ENCODE data around the gene BCL10. TPM values are rescaled to one million over a fixed set of nuclear protein-coding genes. Genes with fewer than 3 reads are reported as not detected.
A peak's percentile ranks its signal among the peaks of the same experiment; 100 is the strongest.

The BCL10 gene
- total and polyA plus RNA-seq, 2 of the 13 experiments (the other 11 are each of a cell fraction or from before 2014, with no cell fraction given), result 3.7 to 14.1 TPM

DNA sequence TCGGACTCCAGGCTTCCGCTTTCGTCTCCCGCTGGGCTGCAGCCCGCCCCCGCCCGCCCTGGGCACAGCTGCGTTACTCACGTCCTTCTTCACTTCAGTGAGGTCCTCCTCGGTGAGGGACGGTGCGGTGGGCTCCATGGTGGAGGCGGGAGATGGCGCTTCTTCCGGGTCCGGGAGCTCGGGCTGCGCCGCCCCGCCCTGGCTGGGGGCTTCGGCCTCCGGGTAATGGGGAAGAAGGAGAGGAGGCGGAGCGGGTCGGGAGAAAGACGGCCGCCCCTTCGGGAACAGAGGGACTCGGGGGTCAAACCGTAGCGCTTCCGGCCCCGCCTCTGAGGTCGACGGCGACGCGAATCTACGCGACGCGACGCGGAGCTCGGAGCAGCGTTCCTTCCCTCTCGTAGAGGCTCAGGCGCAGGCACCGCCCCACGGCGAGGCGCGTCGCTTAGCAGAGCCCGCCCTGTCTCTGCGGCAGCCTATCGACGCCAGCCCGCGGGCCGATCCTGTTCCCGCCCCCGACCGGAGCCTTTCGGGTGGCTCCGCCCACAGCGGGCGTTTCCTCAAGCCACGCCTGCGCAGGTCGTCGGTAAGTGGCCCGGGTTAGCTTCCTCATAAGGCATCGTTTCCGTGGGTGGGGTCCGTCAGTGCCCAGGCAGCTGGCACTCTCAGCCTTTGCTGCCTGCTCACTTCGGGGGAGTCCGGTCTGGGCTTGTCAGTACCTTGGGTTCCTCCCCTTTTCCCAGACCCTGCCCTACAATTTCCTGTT lies at the start of gene BCL10 (continued):
- TF ChIP-seq, protein P1, sequence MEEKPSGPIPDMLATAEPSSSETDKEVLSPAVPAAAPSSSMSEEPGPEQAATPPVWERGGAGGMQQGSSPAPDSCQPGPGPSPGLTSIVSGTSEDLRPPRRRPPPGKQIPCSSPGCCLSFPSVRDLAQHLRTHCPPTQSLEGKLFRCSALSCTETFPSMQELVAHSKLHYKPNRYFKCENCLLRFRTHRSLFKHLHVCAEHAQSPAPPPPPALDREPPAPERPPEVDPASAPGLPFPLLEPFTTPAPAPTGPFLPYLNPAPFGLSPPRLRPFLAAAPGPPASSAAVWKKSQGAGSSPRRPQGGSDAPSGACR (CRISPR knock-in tag; IDR thresholded peaks at IDR 0.05), result no peak; the same call in 1 of the 2 replicates
- TF ChIP-seq MTA1 (CRISPR knock-in tag; IDR thresholded peaks at IDR 0.05; ENCODE audit: borderline replicate concordance) (peak; percentile 44; the same call in 1 of the 2 replicates), NR2C2 (CRISPR knock-in tag; IDR thresholded peaks at IDR 0.05; ENCODE audit: borderline replicate concordance) (peak; percentile 96), ZFP90 (CRISPR knock-in tag; IDR thresholded peaks at IDR 0.05; ENCODE audit: borderline replicate concordance) (no peak), REPIN1 (CRISPR knock-in tag; IDR thresholded peaks at IDR 0.05; ENCODE audit: borderline replicate concordance, low read depth) (0 out of 2 replicates have a peak, but pooled peaks have one; percentile 10), HNRNPK (IDR thresholded peaks at IDR 0.05; ENCODE audit: low read depth, low read length, poor library complexity, severe bottlenecking) (peak; percentile 67), ZNF619 (CRISPR knock-in tag; IDR thresholded peaks at IDR 0.05) (0 out of 2 replicates have a peak, but pooled peaks have one; percentile 41), RARA (CRISPR knock-in tag; IDR thresholded peaks at IDR 0.05) (peak; percentile 11; the same call in 1 of the 2 replicates), ATRX (CRISPR knock-in tag; IDR thresholded peaks at IDR 0.05; ENCODE audit: borderline replicate concordance) (no peak), ZFP62 (CRISPR knock-in tag; IDR thresholded peaks at IDR 0.05) (no peak), ZBTB42 (CRISPR knock-in tag; IDR thresholded peaks at IDR 0.05) (no peak), TEAD3 (CRISPR knock-in tag; optimal IDR thresholded peaks at IDR 0.05; ENCODE audit: borderline replicate concordance) (peak; percentile 48), ZNF496 (CRISPR knock-in tag; IDR thresholded peaks at IDR 0.05; ENCODE audit: insufficient replicate concordance) (no peak), ZNF101 (CRISPR knock-in tag; IDR thresholded peaks at IDR 0.05; ENCODE audit: borderline replicate concordance, low read depth) (no peak)
- TF ChIP-seq, protein P2, sequence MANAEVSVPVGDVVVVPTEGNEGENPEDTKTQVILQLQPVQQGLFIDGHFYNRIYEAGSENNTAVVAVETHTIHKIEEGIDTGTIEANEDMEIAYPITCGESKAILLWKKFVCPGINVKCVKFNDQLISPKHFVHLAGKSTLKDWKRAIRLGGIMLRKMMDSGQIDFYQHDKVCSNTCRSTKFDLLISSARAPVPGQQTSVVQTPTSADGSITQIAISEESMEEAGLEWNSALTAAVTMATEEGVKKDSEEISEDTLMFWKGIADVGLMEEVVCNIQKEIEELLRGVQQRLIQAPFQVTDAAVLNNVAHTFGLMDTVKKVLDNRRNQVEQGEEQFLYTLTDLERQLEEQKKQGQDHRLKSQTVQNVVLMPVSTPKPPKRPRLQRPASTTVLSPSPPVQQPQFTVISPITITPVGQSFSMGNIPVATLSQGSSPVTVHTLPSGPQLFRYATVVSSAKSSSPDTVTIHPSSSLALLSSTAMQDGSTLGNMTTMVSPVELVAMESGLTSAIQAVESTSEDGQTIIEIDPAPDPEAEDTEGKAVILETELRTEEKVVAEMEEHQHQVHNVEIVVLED (CRISPR knock-in tag; IDR thresholded peaks at IDR 0.05; ENCODE audit: borderline replicate concordance), result peak; percentile 94
- TF ChIP-seq, protein P3, sequence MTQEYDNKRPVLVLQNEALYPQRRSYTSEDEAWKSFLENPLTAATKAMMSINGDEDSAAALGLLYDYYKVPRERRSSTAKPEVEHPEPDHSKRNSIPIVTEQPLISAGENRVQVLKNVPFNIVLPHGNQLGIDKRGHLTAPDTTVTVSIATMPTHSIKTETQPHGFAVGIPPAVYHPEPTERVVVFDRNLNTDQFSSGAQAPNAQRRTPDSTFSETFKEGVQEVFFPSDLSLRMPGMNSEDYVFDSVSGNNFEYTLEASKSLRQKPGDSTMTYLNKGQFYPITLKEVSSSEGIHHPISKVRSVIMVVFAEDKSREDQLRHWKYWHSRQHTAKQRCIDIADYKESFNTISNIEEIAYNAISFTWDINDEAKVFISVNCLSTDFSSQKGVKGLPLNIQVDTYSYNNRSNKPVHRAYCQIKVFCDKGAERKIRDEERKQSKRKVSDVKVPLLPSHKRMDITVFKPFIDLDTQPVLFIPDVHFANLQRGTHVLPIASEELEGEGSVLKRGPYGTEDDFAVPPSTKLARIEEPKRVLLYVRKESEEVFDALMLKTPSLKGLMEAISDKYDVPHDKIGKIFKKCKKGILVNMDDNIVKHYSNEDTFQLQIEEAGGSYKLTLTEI (CRISPR knock-in tag; conservative IDR thresholded peaks at IDR 0.05), result no peak
- TF ChIP-seq, protein P4, sequence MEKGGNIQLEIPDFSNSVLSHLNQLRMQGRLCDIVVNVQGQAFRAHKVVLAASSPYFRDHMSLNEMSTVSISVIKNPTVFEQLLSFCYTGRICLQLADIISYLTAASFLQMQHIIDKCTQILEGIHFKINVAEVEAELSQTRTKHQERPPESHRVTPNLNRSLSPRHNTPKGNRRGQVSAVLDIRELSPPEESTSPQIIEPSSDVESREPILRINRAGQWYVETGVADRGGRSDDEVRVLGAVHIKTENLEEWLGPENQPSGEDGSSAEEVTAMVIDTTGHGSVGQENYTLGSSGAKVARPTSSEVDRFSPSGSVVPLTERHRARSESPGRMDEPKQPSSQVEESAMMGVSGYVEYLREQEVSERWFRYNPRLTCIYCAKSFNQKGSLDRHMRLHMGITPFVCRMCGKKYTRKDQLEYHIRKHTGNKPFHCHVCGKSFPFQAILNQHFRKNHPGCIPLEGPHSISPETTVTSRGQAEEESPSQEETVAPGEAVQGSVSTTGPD (CRISPR knock-in tag; IDR thresholded peaks at IDR 0.05), result no peak
- TF ChIP-seq, protein P5, sequence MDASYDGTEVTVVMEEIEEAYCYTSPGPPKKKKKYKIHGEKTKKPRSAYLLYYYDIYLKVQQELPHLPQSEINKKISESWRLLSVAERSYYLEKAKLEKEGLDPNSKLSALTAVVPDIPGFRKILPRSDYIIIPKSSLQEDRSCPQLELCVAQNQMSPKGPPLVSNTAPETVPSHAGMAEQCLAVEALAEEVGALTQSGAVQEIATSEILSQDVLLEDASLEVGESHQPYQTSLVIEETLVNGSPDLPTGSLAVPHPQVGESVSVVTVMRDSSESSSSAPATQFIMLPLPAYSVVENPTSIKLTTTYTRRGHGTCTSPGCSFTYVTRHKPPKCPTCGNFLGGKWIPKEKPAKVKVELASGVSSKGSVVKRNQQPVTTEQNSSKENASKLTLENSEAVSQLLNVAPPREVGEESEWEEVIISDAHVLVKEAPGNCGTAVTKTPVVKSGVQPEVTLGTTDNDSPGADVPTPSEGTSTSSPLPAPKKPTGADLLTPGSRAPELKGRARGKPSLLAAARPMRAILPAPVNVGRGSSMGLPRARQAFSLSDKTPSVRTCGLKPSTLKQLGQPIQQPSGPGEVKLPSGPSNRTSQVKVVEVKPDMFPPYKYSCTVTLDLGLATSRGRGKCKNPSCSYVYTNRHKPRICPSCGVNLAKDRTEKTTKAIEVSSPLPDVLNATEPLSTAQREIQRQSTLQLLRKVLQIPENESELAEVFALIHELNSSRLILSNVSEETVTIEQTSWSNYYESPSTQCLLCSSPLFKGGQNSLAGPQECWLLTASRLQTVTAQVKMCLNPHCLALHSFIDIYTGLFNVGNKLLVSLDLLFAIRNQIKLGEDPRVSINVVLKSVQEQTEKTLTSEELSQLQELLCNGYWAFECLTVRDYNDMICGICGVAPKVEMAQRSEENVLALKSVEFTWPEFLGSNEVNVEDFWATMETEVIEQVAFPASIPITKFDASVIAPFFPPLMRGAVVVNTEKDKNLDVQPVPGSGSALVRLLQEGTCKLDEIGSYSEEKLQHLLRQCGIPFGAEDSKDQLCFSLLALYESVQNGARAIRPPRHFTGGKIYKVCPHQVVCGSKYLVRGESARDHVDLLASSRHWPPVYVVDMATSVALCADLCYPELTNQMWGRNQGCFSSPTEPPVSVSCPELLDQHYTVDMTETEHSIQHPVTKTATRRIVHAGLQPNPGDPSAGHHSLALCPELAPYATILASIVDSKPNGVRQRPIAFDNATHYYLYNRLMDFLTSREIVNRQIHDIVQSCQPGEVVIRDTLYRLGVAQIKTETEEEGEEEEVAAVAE (CRISPR knock-in tag; IDR thresholded peaks at IDR 0.05; ENCODE audit: borderline replicate concordance), result peak; percentile 36; the same call in 1 of the 2 replicates
